IMR-90 (cell line): ENCODE results near the gene RALGPS1.

Experiments
- CEBPB ChIP-seq: IDR thresholded peaks from 2 replicates; pipeline ENCODE4 v1.6.1; 2012; ENCODE audit warnings: low read depth, low read length, improper control_type of control experiment
- CTCF ChIP-seq: conservative IDR thresholded peaks from 2 replicates; pipeline ENCODE4 v1.5.1; 2012; ENCODE audit warnings: mild to moderate bottlenecking, low read depth, low read length, improper control_type of control experiment
- ELK1 ChIP-seq: fragments of 150-350 bp; IDR thresholded peaks from 2 replicates; pipeline ENCODE4 v1.6.1; 2016; ENCODE audit warnings: low read depth, mild to moderate bottlenecking, low read length, moderate library complexity, borderline replicate concordance
- MAFK ChIP-seq: IDR thresholded peaks from 2 replicates; pipeline ENCODE4 v1.6.1; 2012; ENCODE audit warnings: low read depth, low read length, improper control_type of control experiment
- MXI1 ChIP-seq: IDR thresholded peaks from 2 replicates; pipeline ENCODE4 v1.6.1; 2012; ENCODE audit warnings: low read depth, mild to moderate bottlenecking, low read length, moderate library complexity, borderline replicate concordance
- POLR2A ChIP-seq: IDR thresholded peaks from 2 replicates; pipeline ENCODE4 v1.6.1; 2012; ENCODE audit warnings: mild to moderate bottlenecking, low read depth, low read length
- RAD21 ChIP-seq: IDR thresholded peaks from 2 replicates; pipeline ENCODE4 v1.6.1; 2012; ENCODE audit warnings: low read length, improper control_type of control experiment
- RCOR1 ChIP-seq: IDR thresholded peaks from 2 replicates; pipeline ENCODE4 v1.6.1; 2012; ENCODE audit warnings: mild to moderate bottlenecking, low read length, improper control_type of control experiment; ENCODE audit not compliant: insufficient replicate concordance
- SMC3 ChIP-seq: fragments of 150-350 bp; IDR thresholded peaks from 2 replicates; pipeline ENCODE4 v1.6.1; 2016; ENCODE audit warnings: low read depth, mild to moderate bottlenecking, antibody characterized with exemption, low read length, moderate library complexity
- USF2 ChIP-seq: fragments of 150-350 bp; IDR thresholded peaks from 2 replicates; pipeline ENCODE4 v1.6.1; 2017; ENCODE audit warnings: mild to moderate bottlenecking, antibody characterized with exemption, low read length, low read depth

GRCh38 chr9:127036437-127036836, 121.9 kb downstream of the RALGPS1 start:
- no peak for TF ChIP-seq CTCF
- no peak for TF ChIP-seq POLR2A
- TF ChIP-seq CEBPB: no peak
- TF ChIP-seq MXI1: no peak
- no peak for TF ChIP-seq RCOR1
- no peak for TF ChIP-seq ELK1
- no peak for TF ChIP-seq USF2
- TF ChIP-seq MAFK: no peak
- TF ChIP-seq SMC3: no peak
- TF ChIP-seq RAD21: no peak
